Tibial nerve (tissue), 3 donors: Measurements from ENCODE around the gene PDCD4.

Experiments
- CTCF ChIP-seq, 5 experiments: fragments of 200-600 bp in 3 of 5; fragments of 450-650 bp in 2 of 5; sonication (generic) in 3 of 5; IDR thresholded peaks; one replicate each; pipeline ENCODE4 v1.5.1; 2016 to 2019; ENCODE audit warnings: antibody characterized with exemption in 5 of 5, mild to moderate bottlenecking in 3 of 5, moderate library complexity in 2 of 5
- POLR2A ChIP-seq, 2 donors: fragments of 450-650 bp; IDR thresholded peaks; one replicate each; pipeline ENCODE4 v1.6.1; 2017; ENCODE audit warnings: antibody characterized with exemption in 2 of 2, mild to moderate bottlenecking in 2 of 2, moderate library complexity in 2 of 2

DNA sequence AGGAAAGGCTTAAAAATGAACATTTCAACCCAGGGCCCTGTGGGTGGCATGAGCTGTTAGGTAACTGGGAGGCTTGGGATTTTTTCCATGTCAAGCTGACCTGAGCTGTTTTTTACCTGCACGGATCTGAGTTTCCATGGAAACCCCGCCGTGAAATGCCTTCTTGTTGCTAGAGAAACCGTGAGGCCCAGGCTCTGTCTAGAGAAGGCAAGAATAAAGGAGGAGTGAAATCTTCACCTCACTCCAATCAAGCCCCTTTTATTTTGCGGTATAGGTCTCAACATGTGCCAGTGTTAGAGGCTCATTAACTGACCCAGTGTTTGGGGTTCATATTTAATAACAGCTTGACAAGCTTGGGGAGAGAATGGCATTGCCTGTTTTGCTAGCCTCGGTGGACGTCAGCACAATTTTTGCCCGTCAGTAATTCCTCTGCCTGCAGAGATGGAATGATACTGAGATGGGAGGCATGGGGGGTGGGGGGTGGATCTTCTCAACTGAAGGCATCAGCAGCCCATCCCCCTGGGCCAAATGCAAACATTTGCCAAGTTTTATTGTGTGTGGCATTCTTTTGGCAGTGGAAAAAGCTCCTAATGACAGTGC, 48.9 kb upstream of the PDCD4 start:
- TF ChIP-seq CTCF (IDR thresholded peaks at IDR 0.05) (no peak), POLR2A (IDR thresholded peaks at IDR 0.05) (no peak)
